Retinal pigment epithelial cell (primary cell): ENCODE data around the gene NOP16.

Experiments
- DNase-seq: peaks from one replicate; pipeline ENCODE4 v3.0.0-alpha.2; 2010; ENCODE audit warnings: low read depth
- H3K4me3 ChIP-seq: 2 replicates; pipeline ENCODE4 v1.5.1; 2011; ENCODE audit warnings: mild to moderate bottlenecking, low read length, control low read depth, moderate library complexity
- TF ChIP-seq, protein P1 (sequence below): conservative IDR thresholded peaks from 2 replicates; pipeline ENCODE4 v1.5.1; 2011; ENCODE audit warnings: low read depth, low read length, control low read depth, inconsistent platforms

NOP16 gene

DNA sequence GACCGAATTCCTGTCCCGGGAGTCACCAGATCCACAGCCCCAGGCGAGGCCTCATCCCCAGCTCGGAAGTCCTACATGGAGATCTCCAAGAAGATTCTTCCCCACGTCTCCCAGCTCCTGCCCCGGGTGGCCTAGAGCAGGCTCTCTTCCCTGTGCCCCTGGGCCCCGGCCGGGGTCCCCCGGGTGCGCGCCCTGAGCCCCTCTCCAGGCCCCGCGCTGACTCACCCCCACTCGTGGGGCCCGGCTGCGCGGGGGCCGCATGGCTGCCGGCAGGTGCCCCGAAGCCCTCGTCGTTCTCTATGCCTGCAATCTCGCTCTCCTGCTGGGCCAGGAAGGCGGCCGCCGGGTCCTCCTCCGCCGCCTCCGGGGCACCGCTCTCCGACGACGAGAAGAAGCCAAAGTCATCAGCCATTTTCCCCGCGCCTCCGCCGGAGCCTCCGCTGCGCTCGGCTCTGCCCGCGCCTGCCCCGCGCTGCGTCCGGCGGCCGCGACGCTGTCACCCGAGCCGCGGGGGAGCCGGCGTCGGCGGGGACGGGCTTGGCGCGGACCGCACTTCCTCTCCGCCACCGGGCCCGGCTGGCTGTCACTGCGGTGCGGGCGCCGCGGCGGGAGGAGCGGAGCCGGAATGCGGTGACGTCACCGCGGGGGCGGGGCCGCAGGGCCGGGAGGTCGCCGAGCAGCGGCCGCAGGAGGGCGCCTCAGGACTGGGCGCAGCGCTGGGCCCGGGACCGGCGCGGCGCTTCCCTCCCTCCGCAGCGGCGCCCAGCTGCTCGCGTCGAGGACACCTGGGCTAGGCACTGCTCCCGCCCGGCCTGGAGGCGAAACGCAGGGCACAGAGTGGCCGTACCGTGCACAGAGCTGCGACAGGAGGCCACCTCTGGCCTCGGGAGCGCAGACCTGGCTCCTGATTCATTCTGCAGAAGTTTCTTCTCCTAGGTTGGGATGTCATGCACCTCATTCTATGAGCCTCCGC, 27.8 kb upstream of the NOP16 start, which contains the start of gene CLTB:
CLTB (minus strand) TSS at position 588 of the 973 bp plus-strand sequence; CDS start at position 412, 176 bp downstream.
- peak within 1 kb of the TSS; percentile 69 for H3K4me3 ChIP-seq
- TF ChIP-seq, protein P1, sequence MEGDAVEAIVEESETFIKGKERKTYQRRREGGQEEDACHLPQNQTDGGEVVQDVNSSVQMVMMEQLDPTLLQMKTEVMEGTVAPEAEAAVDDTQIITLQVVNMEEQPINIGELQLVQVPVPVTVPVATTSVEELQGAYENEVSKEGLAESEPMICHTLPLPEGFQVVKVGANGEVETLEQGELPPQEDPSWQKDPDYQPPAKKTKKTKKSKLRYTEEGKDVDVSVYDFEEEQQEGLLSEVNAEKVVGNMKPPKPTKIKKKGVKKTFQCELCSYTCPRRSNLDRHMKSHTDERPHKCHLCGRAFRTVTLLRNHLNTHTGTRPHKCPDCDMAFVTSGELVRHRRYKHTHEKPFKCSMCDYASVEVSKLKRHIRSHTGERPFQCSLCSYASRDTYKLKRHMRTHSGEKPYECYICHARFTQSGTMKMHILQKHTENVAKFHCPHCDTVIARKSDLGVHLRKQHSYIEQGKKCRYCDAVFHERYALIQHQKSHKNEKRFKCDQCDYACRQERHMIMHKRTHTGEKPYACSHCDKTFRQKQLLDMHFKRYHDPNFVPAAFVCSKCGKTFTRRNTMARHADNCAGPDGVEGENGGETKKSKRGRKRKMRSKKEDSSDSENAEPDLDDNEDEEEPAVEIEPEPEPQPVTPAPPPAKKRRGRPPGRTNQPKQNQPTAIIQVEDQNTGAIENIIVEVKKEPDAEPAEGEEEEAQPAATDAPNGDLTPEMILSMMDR: peak; percentile 29
- DNase-seq: peak; percentile 34

DNA sequence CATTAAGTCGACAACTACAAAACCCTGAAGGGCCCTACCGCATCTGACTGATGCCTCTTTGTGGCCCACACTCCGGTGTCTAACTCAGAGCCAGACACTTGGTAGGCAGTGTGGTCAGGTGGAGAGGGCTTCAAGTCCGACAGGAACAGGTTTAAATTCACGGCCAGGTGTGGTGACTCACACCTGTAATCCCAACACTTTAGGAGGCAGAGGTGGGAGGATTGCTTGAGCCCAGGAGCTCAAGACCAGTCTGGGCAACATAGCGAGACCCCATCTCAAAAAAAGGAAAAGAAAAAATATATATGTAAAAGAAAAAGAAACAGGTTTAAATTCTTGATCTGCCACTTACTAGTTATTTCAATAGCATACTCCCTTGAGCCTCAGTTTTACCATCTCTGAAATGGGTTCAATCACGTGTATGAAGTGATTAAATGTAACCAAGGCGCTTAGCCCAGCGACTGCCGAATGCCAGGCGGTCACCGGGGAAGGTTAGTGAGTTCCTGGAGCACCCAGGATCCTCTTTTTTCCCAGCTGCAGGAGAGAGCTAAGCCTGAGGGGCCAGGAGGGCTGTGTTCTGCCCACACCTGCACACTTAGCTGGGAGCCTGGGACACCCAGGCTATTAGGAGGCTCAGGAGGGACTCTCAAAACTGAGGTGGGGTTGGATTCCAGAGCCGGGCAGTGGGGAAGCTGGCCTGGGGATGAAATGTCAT, 27.0 kb upstream of the NOP16 start:
- TF ChIP-seq, protein P1: no peak
- DNase-seq: no peak
- H3K4me3 ChIP-seq: peak overlapping the region; percentile 69

DNA sequence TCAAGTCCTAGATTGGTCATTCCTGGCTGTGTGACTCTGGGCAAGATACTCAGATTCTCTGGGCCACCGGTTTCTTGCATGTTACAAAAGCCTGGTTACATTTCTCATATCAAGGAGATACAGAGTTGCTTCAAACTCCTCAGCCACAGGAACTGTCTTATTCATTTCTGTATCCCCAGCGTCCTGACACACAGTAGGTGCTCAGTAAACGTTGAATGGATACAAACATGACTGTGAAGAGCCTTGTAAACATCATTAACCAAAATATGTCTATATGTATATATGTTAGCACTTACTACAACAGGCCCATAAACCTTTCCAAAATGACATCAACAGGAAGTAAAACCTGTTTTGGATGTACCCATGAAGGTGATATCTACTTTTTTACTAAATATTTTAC, 26.3 kb upstream of the NOP16 start:
- TF ChIP-seq, protein P1: no peak
- DNase-seq: no peak
- H3K4me3 ChIP-seq: no peak overlapping the region

DNA sequence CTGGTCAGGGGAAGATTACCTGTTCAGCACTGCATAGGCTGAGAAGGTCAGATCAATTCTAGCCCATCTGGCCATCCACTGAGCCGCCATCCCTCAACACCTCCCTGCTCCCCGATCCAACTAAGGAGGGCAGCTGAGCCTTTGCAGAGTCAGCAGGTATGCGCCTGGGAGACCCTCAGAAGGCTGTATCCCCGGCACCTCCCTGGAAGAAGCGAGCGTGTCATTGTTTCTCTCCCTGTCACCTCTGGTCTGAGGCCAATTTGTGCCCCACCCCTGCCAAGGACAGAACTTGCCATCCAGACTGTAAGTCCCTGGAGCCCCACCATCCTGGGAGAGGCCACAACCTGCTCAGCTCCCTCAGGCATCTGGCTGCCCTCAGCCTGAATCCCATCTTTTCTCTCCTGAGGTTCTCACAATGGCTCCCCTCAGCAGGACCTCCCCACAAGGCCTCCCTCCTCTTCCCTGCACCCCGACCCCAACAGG, 25.4 kb upstream of the NOP16 start:
- DNase-seq: no peak
- TF ChIP-seq, protein P1: no peak
- H3K4me3 ChIP-seq: no peak overlapping the region

DNA sequence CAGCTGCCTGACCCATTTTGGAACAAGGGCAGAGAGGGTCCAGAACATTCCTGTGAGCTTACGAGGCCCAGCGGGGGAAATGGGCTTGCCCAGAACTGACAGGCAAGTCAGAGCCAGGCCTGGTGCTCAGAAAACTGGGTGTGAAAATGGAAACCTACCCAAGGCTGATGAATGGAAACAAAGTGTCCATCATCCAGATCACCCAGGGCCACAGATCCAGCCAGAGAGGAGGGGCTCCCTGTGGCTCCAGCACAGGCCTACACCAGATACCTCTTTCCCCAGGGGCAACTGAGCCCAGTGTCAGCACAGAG, 24.8 kb upstream of the NOP16 start:
- no peak for DNase-seq
- no peak overlapping the region for H3K4me3 ChIP-seq
- TF ChIP-seq, protein P1: no peak

DNA sequence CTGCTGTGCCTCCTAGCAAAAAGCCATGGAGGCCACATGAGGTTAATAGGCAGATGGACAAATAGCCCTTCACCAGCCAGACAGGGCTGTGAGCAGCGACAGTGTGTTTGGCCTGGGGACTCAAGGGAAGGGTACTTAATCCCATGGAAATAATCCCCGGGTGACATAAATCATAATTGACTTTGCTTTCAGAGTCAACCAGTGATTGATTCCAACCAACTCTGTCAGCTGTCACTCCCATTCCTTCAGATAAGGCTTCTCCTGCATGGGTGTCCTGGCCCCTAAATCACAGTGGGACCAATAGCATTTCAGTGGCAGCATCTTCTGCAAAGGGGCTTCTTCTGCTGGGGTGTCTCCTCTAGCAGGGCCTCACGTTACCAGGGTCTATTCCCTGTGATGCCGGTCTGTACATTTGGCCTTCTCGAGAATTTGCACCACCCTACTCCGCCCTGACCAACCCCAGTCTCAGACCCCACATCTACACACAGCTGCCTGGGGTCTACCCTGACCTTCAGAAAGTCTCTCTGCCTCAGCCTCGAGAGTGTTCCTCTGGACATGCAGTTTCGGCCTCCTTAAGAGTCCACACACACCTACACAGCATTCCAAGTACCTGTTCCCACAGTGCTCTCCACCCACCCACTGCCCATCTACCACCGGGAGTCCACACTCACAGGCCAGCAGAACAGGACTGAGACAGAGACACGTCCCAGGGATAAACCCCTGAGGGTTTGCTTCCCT, 24.3 kb upstream of the NOP16 start:
- TF ChIP-seq, protein P1: no peak
- H3K4me3 ChIP-seq: no peak overlapping the region
- DNase-seq: no peak
